IMR-90 (cell line): ENCODE measurements around the gene SYT3. TPM values are rescaled to one million over a fixed set of nuclear protein-coding genes. Genes with fewer than 3 reads are reported as not detected.

ENCODE experiments used
- ATAC-seq: fragments of 200-7000 bp; cut with Tn5 transposase; 2 replicates; pipeline ENCODE4 v1.9.1; 2020; ENCODE audit warnings: low read depth, mild to moderate bottlenecking, moderate library complexity
- BruUV-seq: library from RNA; stranded (reverse); fragments of 400-500 nt; replicated peaks from 2 replicates; lab custom pipeline; 2021; lab: Mats Ljungman, UMichigan
- CTCF ChIA-PET: fragments of 300-600 bp; formaldehyde crosslinking; extraction: SDS; loops from one replicate; lab custom pipeline; 2021; ENCODE audit warnings: antibody characterized with exemption; lab: Yijun Ruan, JAX
- POLR2A ChIA-PET: fragments of 300-600 bp; sonication (Branson Sonifier 250); formaldehyde crosslinking; loops from one replicate; lab custom pipeline; 2022; ENCODE audit warnings: antibody characterized with exemption; ENCODE audit not compliant: unreplicated experiment; lab: Charles Lee
- DNase-seq: peaks from one replicate; pipeline ENCODE4 v3.0.0; 2013
- H2AFZ ChIP-seq: replicated peaks from 2 replicates; pipeline ENCODE3; 2013; ENCODE audit warnings: low read length, mild to moderate bottlenecking; ENCODE audit not compliant: poor library complexity
- H2AK5ac ChIP-seq: 2 replicates; pipeline ENCODE4 v1.6.1; 2013; ENCODE audit warnings: low read depth, low read length, inconsistent platforms
- H2AK9ac ChIP-seq: replicated peaks from 2 replicates; pipeline ENCODE3; 2013; ENCODE audit warnings: mild to moderate bottlenecking, low read depth, low read length, moderate library complexity; ENCODE audit not compliant: poor library complexity
- H2BK120ac ChIP-seq: 2 replicates; pipeline ENCODE4 v1.6.1; 2013; ENCODE audit warnings: low read depth, low read length, inconsistent platforms
- H2BK15ac ChIP-seq: 3 replicates; pipeline ENCODE4 v1.6.1; 2013; ENCODE audit warnings: low read depth, low read length, inconsistent platforms
- H2BK20ac ChIP-seq: 2 replicates; pipeline ENCODE4 v1.6.1; 2013; ENCODE audit warnings: low read depth, mild to moderate bottlenecking, inconsistent platforms, low read length, moderate library complexity
- H2BK5ac ChIP-seq: 2 replicates; pipeline ENCODE4 v1.6.1; 2013; ENCODE audit warnings: mild to moderate bottlenecking, low read depth, low read length, inconsistent platforms; ENCODE audit not compliant: poor library complexity, severe bottlenecking
- H3K14ac ChIP-seq: replicated peaks from 2 replicates; pipeline ENCODE4 v1.6.1; 2013; ENCODE audit warnings: low read depth, low read length, inconsistent platforms
- H3K18ac ChIP-seq: 2 replicates; pipeline ENCODE4 v1.6.1; 2013; ENCODE audit warnings: low read depth, low read length, control low read depth
- H3K23ac ChIP-seq: 2 replicates; pipeline ENCODE4 v1.6.1; 2013; ENCODE audit warnings: low read depth, low read length, inconsistent platforms
- H3K27ac ChIP-seq: 2 replicates; pipeline ENCODE4 v1.5.1; 2013; ENCODE audit warnings: mild to moderate bottlenecking, control low read depth, low read length; ENCODE audit not compliant: insufficient read depth
- H3K27me3 ChIP-seq: 2 replicates; pipeline ENCODE4 v1.6.1; 2013; ENCODE audit warnings: low read length; ENCODE audit not compliant: control insufficient read depth, insufficient read depth
- H3K36me3 ChIP-seq: 2 replicates; pipeline ENCODE4 v1.6.1; 2013; ENCODE audit warnings: low read length, mixed read lengths; ENCODE audit not compliant: control insufficient read depth, insufficient read depth
- H3K4ac ChIP-seq: 2 replicates; pipeline ENCODE4 v1.6.1; 2013; ENCODE audit warnings: low read depth, low read length, inconsistent platforms
- H3K4me1 ChIP-seq: 2 replicates; pipeline ENCODE4 v1.6.1; 2013; ENCODE audit warnings: low read length, mixed read lengths; ENCODE audit not compliant: control insufficient read depth, insufficient read depth
- H3K4me2 ChIP-seq: 2 replicates; pipeline ENCODE4 v1.6.1; 2013; ENCODE audit warnings: low read depth, mild to moderate bottlenecking, control low read depth, low read length, moderate library complexity
- H3K4me3 ChIP-seq: 2 replicates; pipeline ENCODE4 v1.5.1; 2013; ENCODE audit warnings: low read depth, mild to moderate bottlenecking, control low read depth, low read length, moderate library complexity; ENCODE audit not compliant: insufficient read depth
- H3K56ac ChIP-seq: 2 replicates; pipeline ENCODE4 v1.6.1; 2013; ENCODE audit warnings: low read length, inconsistent platforms; ENCODE audit not compliant: insufficient read depth; ENCODE audit errors: extremely low read depth
- H3K79me1 ChIP-seq, 2 experiments: 2 replicates each; pipeline ENCODE4 v1.6.1; 2013; ENCODE audit warnings: low read length in 2 of 2, inconsistent platforms in 1 of 2, low read depth in 1 of 2
- H3K9ac ChIP-seq: 2 replicates; pipeline ENCODE4 v1.6.1; 2013; ENCODE audit warnings: low read depth, low read length, control low read depth
- H3K9me1 ChIP-seq: 2 replicates; pipeline ENCODE4 v1.6.1; 2013; ENCODE audit warnings: low read length, inconsistent platforms; ENCODE audit not compliant: insufficient read depth
- H3K9me3 ChIP-seq: 2 replicates; pipeline ENCODE4 v1.6.1; 2013; ENCODE audit warnings: low read length; ENCODE audit not compliant: control insufficient read depth, insufficient read depth
- H4K20me1 ChIP-seq: 2 replicates; pipeline ENCODE4 v1.6.1; 2013; ENCODE audit warnings: low read length, inconsistent platforms; ENCODE audit not compliant: insufficient read depth
- H4K5ac ChIP-seq: 2 replicates; pipeline ENCODE4 v1.6.1; 2013; ENCODE audit warnings: mild to moderate bottlenecking, low read depth, low read length, control low read depth
- H4K8ac ChIP-seq, 2 experiments: 2 replicates each; pipeline ENCODE4 v1.6.1; 2013; ENCODE audit warnings: low read depth in 2 of 2, low read length in 2 of 2, control low read depth in 1 of 2, inconsistent platforms in 1 of 2
- H4K91ac ChIP-seq: 2 replicates; pipeline ENCODE4 v1.6.1; 2013; ENCODE audit warnings: low read depth, low read length, inconsistent platforms; ENCODE audit not compliant: insufficient read depth
- CEBPB ChIP-seq: IDR thresholded peaks from 2 replicates; pipeline ENCODE4 v1.6.1; 2012; ENCODE audit warnings: low read depth, low read length, improper control_type of control experiment
- MAFK ChIP-seq: IDR thresholded peaks from 2 replicates; pipeline ENCODE4 v1.6.1; 2012; ENCODE audit warnings: low read depth, low read length, improper control_type of control experiment
- RFX5 ChIP-seq: IDR thresholded peaks from 2 replicates; pipeline ENCODE4 v1.8.0; 2012; ENCODE audit warnings: low read depth, mild to moderate bottlenecking, low read length, moderate library complexity
- WGBS, 2 experiments: methylation state at CpG; one replicate each; pipeline versions ENCODE4 v1.1.5 to v1.1.7; 2013; ENCODE audit warnings: missing lambda C conversion rate in 2 of 2; ENCODE audit not compliant: insufficient read length in 1 of 2; ENCODE audit errors: extremely low coverage in 2 of 2; 5-methylcytosine and 5-hydroxymethylcytosine counted together
- dilution Hi-C: fragments of 300-500 bp; cut with HindIII; formaldehyde crosslinking; loops from one replicate; pipeline ENCODE4 v1.14.3; 2018; ENCODE audit warnings: low sequenced_read_pairs; ENCODE audit not compliant: unreplicated experiment
- in situ Hi-C: fragments of 300-500 bp; cut with MboI; formaldehyde crosslinking; loops from 3 replicates; pipeline ENCODE4 v1.14.3; 2019; ENCODE audit warnings: low sequenced_read_pairs, inconsistent platforms, mixed read lengths
- intact Hi-C: fragments of 100-400 bp; cut with micrococcal nuclease; formaldehyde crosslinking; loops from 2 replicates; pipeline ENCODE4 v1.10.0; 2022
- polyA plus RNA-seq, 3 experiments: library from polyadenylated mRNA; depleted of rRNA; stranded (reverse); fragments of >200 nt; gene quantifications; 2 replicates each; pipeline ENCODE4 v1.2.3, GENCODE V29; 2012; ENCODE audit warnings: low replicate concordance in 1 of 3
- total RNA-seq: library from RNA; depleted of rRNA; stranded (reverse); fragments of >200 nt; gene quantifications from 2 replicates; pipeline ENCODE4 v1.2.3, GENCODE V29; 2012

Gene SYT3
- total and polyA plus RNA-seq, 2 of the 4 experiments (the other 2 are of a cell fraction) = 0.05 TPM; not detected in 1

DNA sequence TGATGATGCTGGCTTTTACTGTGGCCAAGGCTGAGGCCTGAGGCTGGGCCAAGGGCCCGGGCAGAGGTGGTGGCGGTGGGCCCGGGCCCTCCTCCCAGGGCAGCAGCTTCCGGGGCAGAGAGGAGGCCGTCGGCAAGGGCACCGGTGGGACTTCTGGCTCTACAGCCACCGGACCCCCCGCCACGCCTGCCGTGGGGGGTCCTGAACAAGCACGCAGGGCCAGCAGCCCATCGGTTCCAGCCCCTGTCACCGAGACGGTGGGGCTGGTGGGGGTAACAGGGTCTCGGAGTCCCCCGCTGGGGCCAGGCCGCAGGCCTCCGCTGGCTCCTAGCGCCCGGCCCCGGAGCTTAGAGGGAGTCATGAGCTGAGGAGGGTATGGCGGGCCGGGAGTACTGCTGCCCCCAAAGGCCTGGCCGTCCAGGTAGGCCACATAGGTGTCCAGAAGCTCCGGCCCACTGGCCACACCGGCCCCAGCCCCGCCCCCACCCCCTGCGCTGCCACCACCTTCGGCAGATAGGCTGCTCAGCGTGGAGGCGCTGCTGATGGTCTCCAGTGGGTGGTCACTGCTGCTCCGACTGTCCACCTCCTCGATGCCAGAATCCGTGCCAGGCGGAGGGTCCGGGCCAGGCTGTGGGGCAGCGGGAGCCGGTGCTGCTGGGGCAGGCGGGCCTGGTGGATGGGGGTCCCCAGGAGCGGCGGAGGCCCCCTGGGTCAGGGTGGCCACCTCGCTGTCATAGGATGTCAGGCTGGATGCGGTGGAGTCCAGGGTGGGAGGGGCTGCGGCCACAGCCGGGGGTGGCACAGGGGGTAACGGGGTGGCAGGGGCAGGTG, 26.9 kb upstream of the SYT3 start (continued):
- no peak for TF ChIP-seq RFX5

DNA sequence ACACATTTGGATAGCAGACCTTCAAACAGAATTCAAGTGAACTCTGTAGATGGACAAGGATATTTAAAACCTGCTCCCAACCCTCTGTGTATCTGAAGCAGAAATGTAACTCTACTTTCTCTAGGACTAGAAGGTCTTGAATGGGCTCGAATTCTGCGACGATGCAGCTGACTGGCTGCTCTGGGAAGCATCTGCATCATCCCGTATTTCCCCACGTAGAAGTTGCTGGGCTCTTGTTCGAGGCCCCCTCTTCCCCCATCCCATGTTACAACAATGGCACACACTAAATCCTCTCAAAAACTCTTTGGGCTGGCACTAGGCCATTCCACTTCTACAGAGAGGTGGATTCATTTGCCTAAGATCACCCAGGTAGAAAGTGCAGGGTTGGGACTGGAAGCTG, 24.5 kb upstream of the SYT3 start:
- no peak overlapping the region for H3K14ac ChIP-seq
- no peak overlapping the region for H3K9ac ChIP-seq
- in situ Hi-C loops = no loop called here
- H3K4me3 ChIP-seq = no peak overlapping the region
- H4K91ac ChIP-seq = no peak overlapping the region
- H3K9me3 ChIP-seq = peaks cover 4% of the 10 kb centered on the region
- H3K4me1 ChIP-seq = peaks cover 2% of the 10 kb centered on the region
- H3K36me3 ChIP-seq = no peaks in the 10 kb centered on the region
- H3K79me1 ChIP-seq = no peaks in the 10 kb centered on the region
- H3K4ac ChIP-seq = no peak overlapping the region
- H4K8ac ChIP-seq = no peak overlapping the region
- H3K9me1 ChIP-seq = no peaks in the 10 kb centered on the region
- H3K23ac ChIP-seq = no peak overlapping the region
- DNase-seq (no peak), ATAC-seq (no peak)
- no peak overlapping the region for H2BK5ac ChIP-seq
- dilution Hi-C loops = no loop called here
- no peak overlapping the region for H3K27ac ChIP-seq
- no peak overlapping the region for H2BK20ac ChIP-seq
- no TSS peak for BruUV-seq
- H4K5ac ChIP-seq = no peak overlapping the region
- no peak overlapping the region for H3K56ac ChIP-seq
- H2BK15ac ChIP-seq = no peak overlapping the region
- ChIA-PET POLR2A (no interaction called here), CTCF (no interaction called here)
- H3K18ac ChIP-seq = no peak overlapping the region
- H3K27me3 ChIP-seq = peaks cover 45% of the 10 kb centered on the region
- H4K20me1 ChIP-seq = 0 out of 2 replicates have a peak, but pooled peaks cover 2% of the 10 kb centered on the region
- no peak overlapping the region for H2AFZ ChIP-seq
- H2AK9ac ChIP-seq = no peak overlapping the region
- TF ChIP-seq CEBPB = no peak
- no peak for TF ChIP-seq MAFK
- no peak overlapping the region for H2BK120ac ChIP-seq
- intact Hi-C loops = no loop called here
- no peak overlapping the region for H2AK5ac ChIP-seq
- no peak overlapping the region for H3K4me2 ChIP-seq
- WGBS, 2 experiments = no CpG with 5 or more reads among the region's 6 CpGs
